Anterior cingulate cortex (tissue), 58 donors: ENCODE results near the gene RAP1GAP2.
A peak's percentile ranks its signal among the peaks of the same experiment; 100 is the strongest.
"Not testable (repeated sequence)": the region's sequence is repeated elsewhere in the genome, so short reads cannot be mapped to it uniquely, and the experiment has no call there.

Experiments used
- DNase-seq, 58 donors: peaks; one replicate each; lab custom pipeline; 2025; lab: John Stamatoyannopoulos, UW

RAP1GAP2 gene

GRCh38 chr17:3029213-3029913 is 233.1 kb downstream of the RAP1GAP2 start:
- no peak for DNase-seq

- DNase-seq, result no peak
Measured at GRCh38 chr17:3030096-3030495, 233.9 kb downstream of the RAP1GAP2 start.

DNA sequence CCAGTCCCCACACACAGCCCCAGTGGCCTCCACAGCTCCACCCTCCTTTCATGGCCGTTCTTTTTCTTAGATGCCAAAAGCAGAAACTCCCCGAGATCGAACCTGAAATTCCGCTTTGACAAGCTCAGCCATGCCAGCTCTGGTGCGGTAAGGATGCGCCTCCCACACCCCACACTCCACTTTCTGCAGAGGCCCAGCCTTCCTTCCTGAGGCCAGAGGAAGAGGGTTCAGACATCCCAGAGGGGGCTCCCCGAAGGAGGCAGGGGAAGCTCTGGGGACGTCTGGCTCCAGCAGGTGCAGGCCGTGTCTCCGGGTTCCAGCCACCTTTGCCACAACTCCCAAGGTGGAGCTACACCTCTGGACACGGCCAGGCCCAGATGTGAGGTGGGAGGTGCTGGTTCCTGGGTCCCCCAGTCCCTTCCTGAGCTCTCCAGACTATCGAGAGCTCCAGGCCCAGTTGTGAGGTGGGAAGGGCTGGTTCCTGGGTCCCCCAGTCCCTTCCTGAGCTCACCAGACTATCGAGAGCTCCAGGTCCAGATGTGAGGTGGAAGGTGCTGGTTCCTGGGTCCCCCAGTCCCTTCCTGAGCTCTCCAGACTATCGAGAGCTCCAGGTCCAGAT is 234.7 kb downstream of the RAP1GAP2 start:
- not testable (repeated sequence) for DNase-seq

DNA sequence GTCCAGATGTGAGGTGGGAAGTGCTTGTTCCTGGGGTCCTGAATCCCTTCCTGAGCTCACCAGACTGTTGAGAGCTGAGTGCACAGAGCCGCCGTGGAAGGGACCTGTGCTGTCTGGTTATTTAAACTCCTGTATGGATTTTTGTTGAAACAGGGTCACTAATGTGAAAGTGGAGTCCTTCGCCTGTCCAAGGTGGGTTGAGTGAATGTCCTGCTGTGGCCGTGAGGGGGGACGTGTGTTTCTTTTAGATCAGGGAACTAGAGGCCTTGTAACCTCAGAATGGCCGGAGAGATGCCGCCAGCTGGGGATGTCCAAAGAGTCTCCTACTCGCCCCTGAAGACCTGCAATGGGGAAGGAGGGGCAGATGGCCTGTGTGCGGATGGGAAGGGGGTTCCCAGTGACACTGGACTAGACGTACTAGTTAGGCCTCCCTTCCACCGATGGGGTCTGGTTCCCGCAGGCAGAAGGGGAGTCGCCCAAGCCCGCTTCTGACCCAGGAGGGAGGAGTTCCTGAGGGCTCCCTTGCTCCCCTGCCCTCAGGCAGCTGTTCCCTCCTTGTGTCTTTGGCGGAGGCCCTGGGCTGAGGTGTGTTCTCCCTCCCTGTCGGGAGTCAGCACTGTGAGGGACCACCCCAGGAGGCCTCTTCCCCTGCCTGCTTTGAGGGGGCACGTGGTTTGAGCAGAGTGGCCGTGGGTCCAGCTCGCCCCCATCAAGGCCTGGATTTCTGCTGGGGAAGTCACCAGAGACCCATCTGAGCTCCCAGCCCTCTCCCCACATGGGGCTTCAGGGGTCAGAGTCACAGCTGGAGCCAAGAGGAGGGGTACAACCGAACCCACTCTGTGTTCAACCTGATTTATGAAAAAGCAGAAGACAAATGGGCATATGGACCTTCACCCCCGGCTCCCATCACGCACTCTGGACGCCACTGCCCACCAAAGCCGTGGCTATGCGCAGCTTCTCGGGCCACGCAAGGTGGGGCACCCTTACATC is 236.3 kb downstream of the RAP1GAP2 start:
- DNase-seq, result no peak

DNA sequence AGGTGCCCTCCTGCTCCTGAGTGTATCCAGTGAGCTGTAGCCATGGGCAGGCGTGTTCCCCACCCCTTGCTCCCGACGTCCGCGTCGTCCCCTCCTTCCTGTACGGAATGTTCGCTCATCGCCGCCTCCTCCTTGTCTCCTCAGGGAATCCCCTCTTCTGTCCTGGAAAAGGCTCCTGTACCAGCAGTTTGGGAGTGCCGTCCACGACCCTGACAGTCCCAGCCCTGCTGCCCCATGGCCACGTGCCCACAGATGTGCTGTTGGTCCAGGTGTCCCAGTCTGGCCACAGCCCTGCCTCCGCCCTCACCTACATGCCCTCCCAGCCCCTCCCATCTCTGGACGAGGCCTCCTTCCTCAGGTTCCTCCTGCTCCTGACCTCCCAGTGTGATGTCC is 237.0 kb downstream of the RAP1GAP2 start:
- DNase-seq, result no peak

- DNase-seq, result no peak
Measured at GRCh38 chr17:3033741-3034577, 237.7 kb downstream of the RAP1GAP2 start.

GRCh38 chr17:3034578-3034920 is 238.3 kb downstream of the RAP1GAP2 start:
- no peak for DNase-seq

GRCh38 chr17:3035256-3035967 is 239.2 kb downstream of the RAP1GAP2 start:
- DNase-seq, result no peak

GRCh38 chr17:3035968-3036280 is 239.7 kb downstream of the RAP1GAP2 start:
- DNase-seq, result no peak

DNA sequence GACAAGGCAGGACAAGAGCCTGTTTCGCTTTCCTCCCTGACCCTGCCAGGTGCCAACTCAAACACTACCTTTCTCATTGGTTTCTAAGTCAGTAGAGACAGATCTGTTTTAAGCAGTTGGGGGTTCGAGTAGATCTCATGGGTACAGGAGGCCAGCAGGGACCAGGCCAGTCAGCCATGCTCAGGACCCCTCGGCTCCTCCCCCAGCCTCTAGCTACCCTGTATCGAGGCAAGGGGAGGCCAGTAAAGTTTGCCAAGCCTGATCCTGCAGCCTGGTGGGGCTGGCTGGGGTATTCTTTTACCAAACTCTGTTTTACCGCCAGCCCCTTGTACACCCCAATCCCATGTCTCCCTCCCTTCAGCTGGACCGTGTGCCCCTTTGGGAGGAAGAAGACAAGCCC is 240.6 kb downstream of the RAP1GAP2 start:
- no peak for DNase-seq

GRCh38 chr17:3037259-3037658 is 241.0 kb downstream of the RAP1GAP2 start:
- no peak for DNase-seq

DNA sequence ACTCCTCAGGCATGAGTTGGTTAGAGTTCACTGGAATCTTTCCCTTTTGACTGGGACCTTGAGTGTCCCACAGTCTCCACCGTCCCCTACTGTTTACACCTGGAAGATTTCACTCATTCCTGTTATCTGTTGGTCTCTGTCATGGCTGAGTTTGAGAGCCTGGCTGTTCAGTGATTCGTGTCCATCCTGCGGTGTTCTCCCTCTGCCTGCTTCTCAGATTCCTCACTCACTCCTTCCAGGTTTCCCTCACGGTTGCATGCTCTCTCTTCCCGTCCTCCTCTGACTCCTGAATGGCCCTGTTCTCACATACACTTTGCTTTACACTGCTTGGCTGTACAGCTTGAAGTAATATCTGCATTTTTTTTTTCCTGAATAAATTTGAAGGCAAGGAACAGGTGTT is 242.7 kb downstream of the RAP1GAP2 start:
- no peak for DNase-seq

DNA sequence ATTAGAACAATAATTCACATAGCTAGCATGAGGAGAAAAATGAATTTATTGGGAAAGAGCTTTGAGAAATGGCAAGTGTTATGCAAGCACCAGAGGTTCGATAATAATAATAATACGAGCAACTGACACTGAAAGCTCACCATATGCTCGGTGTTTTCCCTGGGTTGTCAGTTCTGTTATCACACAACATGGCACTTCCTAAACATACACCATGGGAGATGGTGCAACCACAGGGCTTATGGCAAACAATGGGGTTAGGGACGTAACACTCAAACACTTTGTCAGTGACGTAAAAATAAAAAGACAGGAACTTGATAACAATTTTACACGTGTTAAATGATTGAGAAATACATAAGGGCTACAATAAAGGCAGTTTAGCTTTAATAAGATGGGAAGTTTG is 243.5 kb downstream of the RAP1GAP2 start:
- no peak for DNase-seq

DNA sequence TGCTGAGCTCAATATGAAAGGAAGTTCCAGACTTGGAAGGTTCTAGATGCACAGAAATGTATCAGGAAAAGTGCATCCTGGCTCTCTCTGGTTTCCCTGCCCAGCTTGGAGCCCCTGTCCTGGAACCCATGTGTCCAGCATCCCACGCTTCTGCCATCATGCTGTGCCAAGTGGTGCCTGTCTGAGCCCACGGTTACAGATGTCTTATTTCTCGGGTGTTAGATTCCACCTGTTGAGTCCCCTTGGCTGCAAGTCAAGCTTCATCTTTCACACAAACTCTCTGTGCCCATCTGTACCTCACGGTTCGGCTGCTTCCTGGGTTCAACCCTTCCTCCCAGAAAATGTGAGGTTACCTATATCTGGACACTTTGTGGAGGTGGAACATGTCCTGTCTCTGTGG is 244.6 kb downstream of the RAP1GAP2 start:
- peak in 9 of 58 donors; percentile 5 to 38 (median 12) for DNase-seq

- no peak for DNase-seq
Measured at GRCh38 chr17:3043737-3044365, 247.6 kb downstream of the RAP1GAP2 start.

DNA sequence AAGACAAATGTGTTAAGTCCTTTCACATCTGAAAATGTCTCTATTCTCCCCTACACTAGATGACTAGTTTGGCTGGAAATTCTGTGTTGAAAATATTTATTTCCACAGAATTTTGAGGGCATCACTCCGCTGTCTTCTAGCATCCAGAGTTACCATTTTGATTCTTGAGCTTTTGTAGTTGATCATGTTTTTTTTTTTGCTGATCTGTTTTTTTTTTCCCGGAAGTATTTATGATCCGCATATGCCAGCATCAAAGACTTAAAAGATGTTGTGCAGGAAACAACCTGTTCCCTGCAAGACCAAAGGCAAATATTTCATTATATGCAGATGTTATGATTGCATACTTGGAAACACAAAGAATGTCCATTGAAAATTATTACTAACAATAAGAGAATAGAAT is 250.5 kb downstream of the RAP1GAP2 start:
- DNase-seq, result no peak

- peak; percentile 83 to 100 (median 98) for DNase-seq
Measured at GRCh38 chr17:3048727-3049471, 252.7 kb downstream of the RAP1GAP2 start.

DNA sequence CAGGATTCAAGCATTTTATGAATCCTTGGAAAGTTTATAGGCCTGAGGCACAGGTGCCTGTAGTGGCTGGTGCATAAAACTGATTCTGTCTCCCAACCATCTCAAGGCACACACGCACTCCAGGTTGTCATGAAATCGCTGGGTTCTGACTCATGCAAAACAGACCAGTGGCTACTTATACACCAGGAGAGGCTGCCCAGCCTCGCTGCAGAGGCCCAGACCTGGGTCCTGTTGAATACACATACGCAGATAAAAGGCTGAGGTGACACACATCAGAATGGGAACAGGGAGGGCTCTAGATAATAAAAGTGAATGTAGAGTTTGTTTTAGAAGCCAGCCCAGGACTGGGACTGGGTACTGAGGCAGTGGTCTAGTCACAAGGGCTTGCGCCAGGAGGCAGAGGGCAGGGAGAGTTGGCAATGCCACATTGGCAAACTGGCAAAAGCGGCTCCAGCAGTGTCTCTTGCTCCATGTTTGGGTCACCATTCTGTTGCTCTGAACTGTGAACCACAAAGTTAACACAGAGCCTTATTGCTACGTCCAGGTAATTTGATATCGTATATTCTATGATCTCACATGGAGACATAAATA is 253.6 kb downstream of the RAP1GAP2 start:
- no peak for DNase-seq
